Measurements from ENCODE around the gene SPC24. TPM values are rescaled to one million over a fixed set of nuclear protein-coding genes. Genes with fewer than 3 reads are reported as not detected.

SPC24 gene
- total and polyA plus RNA-seq, 5 donors from 2014 or later, result 0.41 to 3.2 (median 1.2) TPM

DNA sequence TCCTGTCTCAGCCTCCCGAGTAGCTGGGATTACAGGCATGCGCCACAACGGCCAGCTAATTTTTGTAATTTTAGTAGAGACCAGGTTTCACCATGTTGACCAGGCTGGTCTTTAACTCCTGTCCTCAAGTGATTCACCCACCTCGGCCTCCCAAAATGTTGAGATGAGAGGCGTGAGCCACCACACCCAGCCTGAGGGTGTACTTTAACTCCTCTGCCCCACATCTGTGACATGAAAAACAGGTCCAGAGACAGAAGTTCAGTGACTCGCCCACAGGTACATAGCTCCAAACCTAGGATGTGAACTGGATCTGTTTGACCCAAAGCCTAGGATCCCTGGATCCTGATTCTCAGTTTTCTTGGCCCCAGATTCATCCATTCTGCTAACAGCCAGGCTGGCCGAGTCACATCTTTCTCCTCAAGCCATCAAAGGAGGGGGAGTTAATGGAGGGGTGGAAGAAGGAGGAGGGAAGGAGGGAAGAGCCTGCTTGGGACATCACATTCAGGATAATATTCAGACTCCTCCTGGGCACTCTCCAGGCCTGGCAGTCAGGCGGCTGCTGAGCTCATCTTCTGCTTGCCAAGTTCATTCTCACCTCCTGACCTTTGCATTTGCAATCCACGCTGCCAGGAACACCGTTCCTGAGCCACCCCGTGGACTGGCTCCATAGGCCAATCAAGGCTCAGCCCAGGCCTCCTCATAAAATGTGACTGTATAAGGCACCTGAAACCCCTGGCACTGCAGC is 3.1 kb downstream of the SPC24 start:
- Histone ChIP-seq H3K4me3 (ENCODE audit: low read depth, low read length) (no peak overlapping the region), H3K4me1 (ENCODE audit: control insufficient read depth, insufficient read depth, low read length, poor library complexity, severe bottlenecking) (peaks cover 16% of the 10 kb centered on the region), H3K27ac (ENCODE audit: insufficient read depth, low read length, poor library complexity, severe bottlenecking) (no peak overlapping the region), H3K9me3 (ENCODE audit: control insufficient read depth in 2 of 2, low read length in 2 of 2) (no peaks in the 10 kb centered on the region), H3K27me3 (ENCODE audit: control insufficient read depth, insufficient read depth, low read length) (no peaks in the 10 kb centered on the region), H3K36me3 (ENCODE audit: control insufficient read depth, insufficient read depth, low read length) (no peaks in the 10 kb centered on the region)
- peak overlapping the region in 1 of 4 donors; percentile 27 for H3K4me3 Mint-ChIP-seq
- H3K4me1 Mint-ChIP-seq, result peaks cover 0 to 24% (median 12%) of the 10 kb centered on the region in 4 donors
- no peak for DNase-seq
- H3K36me3 Mint-ChIP-seq, result no peaks in the 10 kb centered on the region
- H3K27me3 Mint-ChIP-seq, result peaks cover 5% of the 10 kb centered on the region
- ATAC-seq (ENCODE audit: low read depth in 2 of 2), result no peak
- no peaks in the 10 kb centered on the region for H3K9me3 Mint-ChIP-seq
- H3K27ac Mint-ChIP-seq, result peak overlapping the region in 1 of 3 donors; percentile 62

DNA sequence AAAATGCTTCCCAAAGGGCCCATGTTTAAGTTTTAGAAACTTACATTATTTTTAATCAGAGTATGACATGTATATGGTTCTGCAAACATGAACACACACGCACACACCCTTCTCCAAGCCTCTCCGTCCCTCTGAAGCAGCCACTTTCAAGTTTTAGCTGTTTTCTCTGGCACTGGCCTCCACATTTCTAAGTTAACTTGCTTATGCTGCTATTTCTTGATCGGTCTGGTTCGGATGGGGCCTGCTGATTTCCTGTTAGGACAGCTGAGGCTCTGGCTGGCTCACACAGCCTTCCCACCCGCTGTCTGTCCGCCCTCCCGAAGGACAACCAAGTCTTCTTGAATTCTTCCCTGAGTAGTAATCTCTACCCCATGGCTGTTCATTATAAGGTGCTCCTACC is 4.4 kb downstream of the SPC24 start:
- ATAC-seq (ENCODE audit: low read depth in 2 of 2) (no peak), DNase-seq (no peak)
- Histone ChIP-seq H3K36me3 (ENCODE audit: control insufficient read depth, insufficient read depth, low read length) (no peaks in the 10 kb centered on the region), H3K27me3 (ENCODE audit: control insufficient read depth, insufficient read depth, low read length) (no peaks in the 10 kb centered on the region), H3K4me3 (ENCODE audit: low read depth, low read length) (no peak overlapping the region), H3K4me1 (ENCODE audit: control insufficient read depth, insufficient read depth, low read length, poor library complexity, severe bottlenecking) (peaks cover 14% of the 10 kb centered on the region), H3K9me3 (ENCODE audit: control insufficient read depth in 2 of 2, low read length in 2 of 2) (no peaks in the 10 kb centered on the region), H3K27ac (ENCODE audit: insufficient read depth, low read length, poor library complexity, severe bottlenecking) (no peak overlapping the region)
- Mint-ChIP-seq H3K4me1 (peaks cover 0 to 22% (median 12%) of the 10 kb centered on the region in 4 donors), H3K27ac (peak overlapping the region in 1 of 3 donors; percentile 14), H3K27me3 (peaks cover 5% of the 10 kb centered on the region), H3K9me3 (no peaks in the 10 kb centered on the region), H3K4me3 (peak overlapping the region in 1 of 4 donors; percentile 32), H3K36me3 (peaks cover under 1% of the 10 kb centered on the region)

DNA sequence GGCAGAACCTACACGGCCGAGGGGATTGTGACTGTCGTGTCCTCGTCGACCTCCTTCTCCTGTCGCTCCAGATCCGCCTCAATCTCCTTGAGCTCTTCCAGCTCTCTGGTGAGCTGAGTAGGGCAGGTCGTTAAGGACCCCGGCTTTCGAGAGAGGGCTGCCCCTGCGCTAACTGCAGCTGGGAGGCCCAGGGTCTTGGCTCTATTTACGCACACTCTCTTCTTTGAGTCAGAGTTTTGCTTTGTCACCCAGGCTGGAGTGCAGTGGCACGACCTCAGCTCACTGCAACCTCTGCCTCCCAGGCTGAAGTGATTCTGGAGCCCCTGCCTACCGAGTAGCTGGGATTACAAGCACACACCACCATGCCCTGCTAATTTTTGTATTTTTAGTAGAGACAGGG is 7.6 kb downstream of the SPC24 start:
- Mint-ChIP-seq H3K36me3 (peaks cover 6% of the 10 kb centered on the region), H3K4me1 (peaks cover 0 to 13% (median 3%) of the 10 kb centered on the region in 4 donors), H3K27ac (no peak overlapping the region), H3K27me3 (no peaks in the 10 kb centered on the region), H3K4me3 (peak overlapping the region in 1 of 4 donors; percentile 35), H3K9me3 (peaks cover 0 to 2% (median 0%) of the 10 kb centered on the region in 7 donors)
- Histone ChIP-seq H3K27ac (ENCODE audit: insufficient read depth, low read length, poor library complexity, severe bottlenecking) (no peak overlapping the region), H3K36me3 (ENCODE audit: control insufficient read depth, insufficient read depth, low read length) (no peaks in the 10 kb centered on the region), H3K4me3 (ENCODE audit: low read depth, low read length) (no peak overlapping the region), H3K27me3 (ENCODE audit: control insufficient read depth, insufficient read depth, low read length) (no peaks in the 10 kb centered on the region), H3K4me1 (ENCODE audit: control insufficient read depth, insufficient read depth, low read length, poor library complexity, severe bottlenecking) (peaks cover 6% of the 10 kb centered on the region), H3K9me3 (ENCODE audit: control insufficient read depth in 2 of 2, low read length in 2 of 2) (no peaks in the 10 kb centered on the region)
- ATAC-seq (ENCODE audit: low read depth in 2 of 2), result no peak
- DNase-seq, result no peak

DNA sequence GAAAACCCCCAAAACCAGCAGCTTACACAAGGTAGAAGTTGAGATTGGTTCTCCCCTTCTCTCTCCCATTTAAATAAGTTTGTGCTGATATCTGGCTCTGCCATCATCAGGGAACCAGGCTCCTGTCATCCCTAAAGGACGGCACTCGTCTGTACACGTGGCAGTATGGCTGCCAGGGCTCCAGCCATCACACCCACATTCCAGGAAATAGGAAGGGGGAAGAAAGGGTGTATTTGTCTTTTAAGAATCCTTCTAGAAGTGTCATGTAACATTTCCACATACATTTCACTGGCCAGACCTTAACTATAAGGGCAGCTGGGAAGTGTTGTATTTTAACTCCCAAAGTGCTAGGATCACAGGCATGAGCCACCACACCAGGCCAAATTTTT is 10.1 kb downstream of the SPC24 start:
- no peaks in the 10 kb centered on the region for H3K9me3 ChIP-seq (ENCODE audit: control insufficient read depth in 2 of 2, low read length in 2 of 2)
- Mint-ChIP-seq H3K36me3 (peaks cover 6% of the 10 kb centered on the region), H3K4me3 (no peak overlapping the region), H3K4me1 (peaks cover 0 to 14% (median 3%) of the 10 kb centered on the region in 4 donors), H3K27me3 (no peaks in the 10 kb centered on the region), H3K27ac (peak overlapping the region in 2 of 3 donors; percentile 55 to 83), H3K9me3 (peaks cover 0 to 2% (median 0%) of the 10 kb centered on the region in 7 donors)
- peaks cover 11% of the 10 kb centered on the region for H3K4me1 ChIP-seq (ENCODE audit: control insufficient read depth, insufficient read depth, low read length, poor library complexity, severe bottlenecking)
- ATAC-seq (ENCODE audit: low read depth in 2 of 2) (no peak), DNase-seq (no peak)
- H3K36me3 ChIP-seq (ENCODE audit: control insufficient read depth, insufficient read depth, low read length), result no peaks in the 10 kb centered on the region
- no peak overlapping the region for H3K4me3 ChIP-seq (ENCODE audit: low read depth, low read length)
- no peak overlapping the region for H3K27ac ChIP-seq (ENCODE audit: insufficient read depth, low read length, poor library complexity, severe bottlenecking)
- no peaks in the 10 kb centered on the region for H3K27me3 ChIP-seq (ENCODE audit: control insufficient read depth, insufficient read depth, low read length)

DNA sequence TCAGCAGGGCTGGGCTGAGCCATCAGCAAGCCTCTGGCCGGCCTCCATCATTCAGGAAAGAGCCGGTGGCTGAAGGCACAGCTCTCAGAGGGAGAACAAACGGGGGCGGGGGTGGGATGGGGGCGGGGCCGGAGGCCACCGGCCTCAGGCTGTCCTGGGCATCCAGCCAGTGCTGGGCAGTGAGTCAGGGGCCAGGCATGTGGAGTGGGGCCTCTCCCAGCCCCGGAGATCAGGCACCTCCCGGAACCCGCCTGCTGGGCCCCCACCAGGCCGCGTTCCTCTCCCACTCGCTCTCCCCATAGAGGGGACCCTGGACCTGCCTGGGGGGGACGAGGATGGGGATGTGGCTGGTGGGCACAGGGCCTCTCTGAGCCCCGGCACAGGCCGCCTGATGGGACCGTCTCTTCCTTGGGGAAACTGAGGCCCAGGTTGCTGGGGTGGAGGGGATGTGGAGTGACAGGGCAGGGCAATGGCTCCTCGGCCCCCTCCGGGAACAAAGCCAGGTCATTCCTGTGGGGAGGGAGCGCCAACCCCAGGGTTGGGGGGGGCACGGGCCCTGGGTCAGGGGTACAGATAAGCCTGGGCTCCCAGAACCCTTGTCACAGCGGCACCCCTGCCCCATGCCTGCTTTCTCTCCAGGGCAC is 12.9 kb downstream of the SPC24 start:
- H3K4me3 ChIP-seq (ENCODE audit: low read depth, low read length), result no peak overlapping the region
- ATAC-seq (ENCODE audit: low read depth in 2 of 2), result no peak
- H3K4me1 ChIP-seq (ENCODE audit: control insufficient read depth, insufficient read depth, low read length, poor library complexity, severe bottlenecking), result peaks cover 15% of the 10 kb centered on the region
- H3K36me3 ChIP-seq (ENCODE audit: control insufficient read depth, insufficient read depth, low read length), result no peaks in the 10 kb centered on the region
- no peak overlapping the region for H3K4me3 Mint-ChIP-seq
- H3K27ac ChIP-seq (ENCODE audit: insufficient read depth, low read length, poor library complexity, severe bottlenecking), result no peak overlapping the region
- no peak overlapping the region for H3K27ac Mint-ChIP-seq
- H3K9me3 ChIP-seq (ENCODE audit: control insufficient read depth in 2 of 2, low read length in 2 of 2), result no peaks in the 10 kb centered on the region
- peaks cover 0 to 19% (median 8%) of the 10 kb centered on the region in 4 donors for H3K4me1 Mint-ChIP-seq
- H3K27me3 ChIP-seq (ENCODE audit: control insufficient read depth, insufficient read depth, low read length), result no peaks in the 10 kb centered on the region
- DNase-seq, result no peak
- peaks cover 5% of the 10 kb centered on the region for H3K27me3 Mint-ChIP-seq
- H3K36me3 Mint-ChIP-seq, result peaks cover 6% of the 10 kb centered on the region
- peaks cover 0 to 2% (median 0%) of the 10 kb centered on the region in 7 donors for H3K9me3 Mint-ChIP-seq

DNA sequence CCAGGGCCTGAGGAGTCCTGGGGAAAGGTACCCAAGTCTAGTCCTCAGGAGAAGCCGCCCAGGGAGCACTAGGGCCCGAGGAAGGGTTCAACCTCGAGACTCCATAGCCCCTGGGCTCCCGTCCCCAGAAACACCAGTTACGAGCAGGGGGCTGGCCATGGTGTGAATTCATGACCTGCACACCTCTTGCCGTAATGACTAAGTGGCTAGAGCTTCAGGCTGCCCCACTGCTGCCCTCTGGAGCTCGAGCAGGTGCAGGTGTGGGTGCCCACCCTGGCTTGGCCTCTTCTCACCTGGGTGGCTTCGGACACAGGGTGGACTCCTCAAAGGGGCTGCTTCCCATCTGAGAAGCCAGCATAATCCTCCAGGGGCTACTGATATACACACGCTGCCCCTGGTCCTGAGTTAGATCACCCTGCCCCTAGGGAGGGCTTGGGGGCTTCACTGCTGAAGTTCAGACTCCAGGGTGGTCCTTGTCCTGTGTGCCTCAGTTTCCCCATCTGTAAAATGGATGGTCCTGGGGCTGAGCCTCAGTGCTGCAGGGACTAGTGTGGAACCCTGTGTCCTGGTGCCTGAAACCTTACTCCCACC is 13.6 kb downstream of the SPC24 start:
- no peak overlapping the region for H3K27ac ChIP-seq (ENCODE audit: insufficient read depth, low read length, poor library complexity, severe bottlenecking)
- no peaks in the 10 kb centered on the region for H3K9me3 ChIP-seq (ENCODE audit: control insufficient read depth in 2 of 2, low read length in 2 of 2)
- peaks cover 5% of the 10 kb centered on the region for H3K27me3 Mint-ChIP-seq
- no peak overlapping the region for H3K4me3 Mint-ChIP-seq
- peaks cover 0 to 2% (median 0%) of the 10 kb centered on the region in 7 donors for H3K9me3 Mint-ChIP-seq
- DNase-seq (no peak), ATAC-seq (ENCODE audit: low read depth in 2 of 2) (no peak)
- H3K27me3 ChIP-seq (ENCODE audit: control insufficient read depth, insufficient read depth, low read length), result no peaks in the 10 kb centered on the region
- H3K36me3 Mint-ChIP-seq, result peaks cover 6% of the 10 kb centered on the region
- H3K4me3 ChIP-seq (ENCODE audit: low read depth, low read length), result no peak overlapping the region
- H3K4me1 ChIP-seq (ENCODE audit: control insufficient read depth, insufficient read depth, low read length, poor library complexity, severe bottlenecking), result peaks cover 19% of the 10 kb centered on the region
- no peaks in the 10 kb centered on the region for H3K36me3 ChIP-seq (ENCODE audit: control insufficient read depth, insufficient read depth, low read length)
- H3K4me1 Mint-ChIP-seq, result peaks cover 0 to 23% (median 9%) of the 10 kb centered on the region in 4 donors
- no peak overlapping the region for H3K27ac Mint-ChIP-seq

DNA sequence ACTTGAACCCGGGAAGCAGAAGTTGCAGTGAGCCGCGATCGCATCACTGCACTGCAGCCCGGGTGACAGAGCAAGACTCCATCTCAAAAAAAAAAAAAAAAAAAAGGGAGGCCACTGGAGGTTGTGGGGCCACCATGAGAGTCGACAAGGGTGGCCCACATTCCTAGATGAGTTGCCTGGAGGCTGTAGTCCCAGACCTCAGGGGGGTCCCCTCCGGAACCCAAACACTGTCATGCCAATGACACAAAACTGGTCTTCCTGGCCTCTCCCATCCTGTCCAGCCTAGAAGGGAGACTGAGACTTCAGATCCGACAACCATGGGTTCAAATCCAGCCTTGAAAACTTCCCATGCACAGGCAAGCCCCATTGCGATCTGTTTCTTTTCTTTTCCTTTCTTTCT is 14.7 kb downstream of the SPC24 start:
- H3K4me3 ChIP-seq (ENCODE audit: low read depth, low read length), result no peak overlapping the region
- no peaks in the 10 kb centered on the region for H3K9me3 ChIP-seq (ENCODE audit: control insufficient read depth in 2 of 2, low read length in 2 of 2)
- H3K9me3 Mint-ChIP-seq, result peaks cover 0 to under 1% (median 0%) of the 10 kb centered on the region in 7 donors
- peaks cover 19% of the 10 kb centered on the region for H3K4me1 ChIP-seq (ENCODE audit: control insufficient read depth, insufficient read depth, low read length, poor library complexity, severe bottlenecking)
- H3K27me3 Mint-ChIP-seq, result peaks cover 5% of the 10 kb centered on the region
- no peaks in the 10 kb centered on the region for H3K36me3 ChIP-seq (ENCODE audit: control insufficient read depth, insufficient read depth, low read length)
- peaks cover 3 to 20% (median 9%) of the 10 kb centered on the region in 4 donors for H3K4me1 Mint-ChIP-seq
- no peak overlapping the region for H3K27ac ChIP-seq (ENCODE audit: insufficient read depth, low read length, poor library complexity, severe bottlenecking)
- peaks cover 3% of the 10 kb centered on the region for H3K36me3 Mint-ChIP-seq
- H3K27me3 ChIP-seq (ENCODE audit: control insufficient read depth, insufficient read depth, low read length), result no peaks in the 10 kb centered on the region
- no peak overlapping the region for H3K27ac Mint-ChIP-seq
- no peak for DNase-seq
- no peak overlapping the region for H3K4me3 Mint-ChIP-seq
- ATAC-seq (ENCODE audit: low read depth in 2 of 2), result no peak
